SK-N-SH (cell line): ENCODE data around the gene ATP6V0B.

Source experiments
- CTCF ChIP-seq: fragments of 200-600 bp; sonication (generic); IDR thresholded peaks from 2 replicates; pipeline ENCODE4 v1.6.1; 2017; ENCODE audit warnings: antibody characterized with exemption, mild to moderate bottlenecking, moderate library complexity
- FOSL2 ChIP-seq: IDR thresholded peaks from 2 replicates; pipeline ENCODE4 v1.4.0; 2012; ENCODE audit warnings: low read depth, mild to moderate bottlenecking, moderate library complexity, borderline replicate concordance
- JUND ChIP-seq: IDR thresholded peaks from 2 replicates; pipeline ENCODE4 v1.4.0; 2012
- MAX ChIP-seq: IDR thresholded peaks from 2 replicates; pipeline ENCODE4 v1.4.0; 2012; ENCODE audit warnings: low read depth
- POLR2AphosphoS5 ChIP-seq: IDR thresholded peaks from 2 replicates; pipeline ENCODE4 v1.6.1; 2012; ENCODE audit warnings: low read depth, low read length
- SMC3 ChIP-seq: IDR thresholded peaks from 2 replicates; pipeline ENCODE4 v1.6.1; 2012; ENCODE audit warnings: low read depth, low read length, improper control_type of control experiment

GRCh38 chr1:44002165-44002564, 27.4 kb downstream of the ATP6V0B start:
- TF ChIP-seq CTCF (no peak), FOSL2 (no peak), MAX (no peak), JUND (no peak), POLR2AphosphoS5 (no peak), SMC3 (no peak)
